Measurements from ENCODE around the gene ACTMAP. TPM values are rescaled to one million over a fixed set of nuclear protein-coding genes. Genes with fewer than 3 reads are reported as not detected.
A peak's percentile ranks its signal among the peaks of the same experiment; 100 is the strongest.

The ACTMAP gene
- total and polyA plus RNA-seq, 5 donors from 2014 or later = 2.1 to 5.5 (median 3.1) TPM

- Histone ChIP-seq H3K9me3 (ENCODE audit: control insufficient read depth in 2 of 2, low read length in 2 of 2) (no peaks in the 10 kb centered on the region), H3K4me1 (ENCODE audit: control insufficient read depth, insufficient read depth, low read length, poor library complexity, severe bottlenecking) (peaks cover 47% of the 10 kb centered on the region), H3K27me3 (ENCODE audit: control insufficient read depth, insufficient read depth, low read length) (no peaks in the 10 kb centered on the region), H3K27ac (ENCODE audit: insufficient read depth, low read length, poor library complexity, severe bottlenecking) (no peak overlapping the region), H3K36me3 (ENCODE audit: control insufficient read depth, insufficient read depth, low read length) (peaks cover 4% of the 10 kb centered on the region), H3K4me3 (ENCODE audit: low read depth, low read length) (peak overlapping the region; percentile 13)
- DNase-seq (no peak), ATAC-seq (ENCODE audit: low read depth in 2 of 2) (no peak)
- peaks cover 15% of the 10 kb centered on the region for H3K36me3 Mint-ChIP-seq
- no peaks in the 10 kb centered on the region for H3K27me3 Mint-ChIP-seq
- no peaks in the 10 kb centered on the region for H3K9me3 Mint-ChIP-seq
- peaks cover 11 to 75% (median 43%) of the 10 kb centered on the region in 4 donors for H3K4me1 Mint-ChIP-seq
- peak overlapping the region; percentile 57 to 98 (median 77) for H3K4me3 Mint-ChIP-seq
- H3K27ac Mint-ChIP-seq = peak overlapping the region; percentile 20 to 52 (median 26)
Observed at GRCh38 chr19:40719414-40719894, 30.8 kb downstream of the ACTMAP start.

- H3K27me3 ChIP-seq (ENCODE audit: control insufficient read depth, insufficient read depth, low read length) = no peaks in the 10 kb centered on the region
- no peaks in the 10 kb centered on the region for H3K9me3 ChIP-seq (ENCODE audit: control insufficient read depth in 2 of 2, low read length in 2 of 2)
- Mint-ChIP-seq H3K36me3 (peaks cover 12% of the 10 kb centered on the region), H3K27ac (peak overlapping the region in 2 of 3 donors; percentile 48 to 92), H3K4me3 (peak overlapping the region; percentile 92 to 100 (median 96)), H3K9me3 (no peaks in the 10 kb centered on the region), H3K27me3 (no peaks in the 10 kb centered on the region), H3K4me1 (peaks cover 11 to 77% (median 42%) of the 10 kb centered on the region in 4 donors)
- H3K36me3 ChIP-seq (ENCODE audit: control insufficient read depth, insufficient read depth, low read length) = peaks cover 3% of the 10 kb centered on the region
- peaks cover 52% of the 10 kb centered on the region for H3K4me1 ChIP-seq (ENCODE audit: control insufficient read depth, insufficient read depth, low read length, poor library complexity, severe bottlenecking)
- ATAC-seq (ENCODE audit: low read depth in 2 of 2) = no peak
- H3K4me3 ChIP-seq (ENCODE audit: low read depth, low read length) = peak overlapping the region; percentile 85
- peak in 1 of 3 donors; percentile 15 for DNase-seq
- H3K27ac ChIP-seq (ENCODE audit: insufficient read depth, low read length, poor library complexity, severe bottlenecking) = no peak overlapping the region
Observed at GRCh38 chr19:40718774-40719391, 31.4 kb downstream of the ACTMAP start.

DNA sequence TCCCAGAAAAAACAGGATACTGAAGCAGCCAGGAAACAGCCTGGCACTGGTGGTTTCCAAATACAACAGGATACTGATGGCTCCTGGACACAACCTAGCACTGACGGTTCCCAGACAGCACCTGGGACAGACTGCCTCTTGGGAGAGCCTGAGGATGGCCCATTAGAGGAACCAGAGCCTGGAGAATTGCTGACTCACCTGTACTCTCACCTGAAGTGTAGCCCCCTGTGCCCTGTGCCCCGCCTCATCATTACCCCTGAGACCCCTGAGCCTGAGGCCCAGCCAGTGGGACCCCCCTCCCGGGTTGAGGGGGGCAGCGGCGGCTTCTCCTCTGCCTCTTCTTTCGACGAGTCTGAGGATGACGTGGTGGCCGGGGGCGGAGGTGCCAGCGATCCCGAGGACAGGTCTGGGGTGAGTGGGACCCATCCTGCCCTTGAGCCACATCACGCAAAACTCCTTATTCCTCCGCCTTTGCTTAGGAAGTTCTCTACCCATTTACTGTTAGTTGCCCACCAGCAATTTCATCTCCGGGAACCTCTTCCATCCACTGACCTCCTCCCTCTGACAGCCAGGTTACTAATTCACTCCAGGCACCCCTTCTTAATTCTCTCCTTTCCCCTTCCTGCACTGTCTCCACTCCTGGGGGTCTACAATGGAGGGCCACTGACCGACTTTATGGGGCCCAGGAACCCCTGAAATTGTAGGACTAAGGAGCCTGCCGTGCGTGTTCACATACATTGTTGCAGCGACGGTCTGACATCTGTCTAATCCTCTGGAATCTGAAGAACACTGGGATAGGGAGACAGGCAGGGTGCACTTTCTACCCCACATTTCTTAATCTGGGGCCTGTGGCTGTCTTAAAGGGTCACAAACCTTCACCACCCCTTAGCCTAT lies 32.1 kb downstream of the ACTMAP start:
- H3K36me3 ChIP-seq (ENCODE audit: control insufficient read depth, insufficient read depth, low read length) = no peaks in the 10 kb centered on the region
- H3K4me1 ChIP-seq (ENCODE audit: control insufficient read depth, insufficient read depth, low read length, poor library complexity, severe bottlenecking) = peaks cover 55% of the 10 kb centered on the region
- Mint-ChIP-seq H3K36me3 (peaks cover 9% of the 10 kb centered on the region), H3K4me1 (peaks cover 11 to 77% (median 41%) of the 10 kb centered on the region in 4 donors), H3K27me3 (no peaks in the 10 kb centered on the region), H3K4me3 (peak overlapping the region; percentile 92 to 100 (median 96)), H3K27ac (peak overlapping the region in 2 of 3 donors; percentile 87 to 92), H3K9me3 (no peaks in the 10 kb centered on the region)
- H3K9me3 ChIP-seq (ENCODE audit: control insufficient read depth in 2 of 2, low read length in 2 of 2) = no peaks in the 10 kb centered on the region
- ATAC-seq (ENCODE audit: low read depth in 2 of 2) = no peak
- no peaks in the 10 kb centered on the region for H3K27me3 ChIP-seq (ENCODE audit: control insufficient read depth, insufficient read depth, low read length)
- peak overlapping the region; percentile 94 for H3K27ac ChIP-seq (ENCODE audit: insufficient read depth, low read length, poor library complexity, severe bottlenecking)
- DNase-seq = no peak
- peak overlapping the region; percentile 85 for H3K4me3 ChIP-seq (ENCODE audit: low read depth, low read length)

GRCh38 chr19:40717325-40717879 lies 32.9 kb downstream of the ACTMAP start:
- H3K27ac Mint-ChIP-seq = peak overlapping the region in 2 of 3 donors; percentile 69 to 92
- H3K4me1 Mint-ChIP-seq = peaks cover 11 to 78% (median 40%) of the 10 kb centered on the region in 4 donors
- Histone ChIP-seq H3K9me3 (ENCODE audit: control insufficient read depth in 2 of 2, low read length in 2 of 2) (no peaks in the 10 kb centered on the region), H3K4me3 (ENCODE audit: low read depth, low read length) (peak overlapping the region; percentile 85), H3K36me3 (ENCODE audit: control insufficient read depth, insufficient read depth, low read length) (no peaks in the 10 kb centered on the region), H3K4me1 (ENCODE audit: control insufficient read depth, insufficient read depth, low read length, poor library complexity, severe bottlenecking) (peaks cover 55% of the 10 kb centered on the region), H3K27me3 (ENCODE audit: control insufficient read depth, insufficient read depth, low read length) (no peaks in the 10 kb centered on the region), H3K27ac (ENCODE audit: insufficient read depth, low read length, poor library complexity, severe bottlenecking) (peak overlapping the region; percentile 94)
- no peak for ATAC-seq (ENCODE audit: low read depth in 2 of 2)
- peak overlapping the region; percentile 80 to 98 (median 88) for H3K4me3 Mint-ChIP-seq
- DNase-seq = peak in 1 of 3 donors; percentile 16
- H3K9me3 Mint-ChIP-seq = no peaks in the 10 kb centered on the region
- H3K27me3 Mint-ChIP-seq = no peaks in the 10 kb centered on the region
- H3K36me3 Mint-ChIP-seq = peaks cover 8% of the 10 kb centered on the region

- DNase-seq = peak; percentile 98 to 100 (median 99)
- peak within 1 kb of the TSS; percentile 94 for H3K27ac ChIP-seq (ENCODE audit: insufficient read depth, low read length, poor library complexity, severe bottlenecking)
- H3K4me1 Mint-ChIP-seq = peaks cover 11 to 77% (median 36%) of the 10 kb centered on the region in 4 donors
- ATAC-seq (ENCODE audit: low read depth in 2 of 2) = peak; percentile 78
- peaks cover 9% of the 10 kb centered on the region for H3K36me3 Mint-ChIP-seq
- H3K36me3 ChIP-seq (ENCODE audit: control insufficient read depth, insufficient read depth, low read length) = no peaks in the 10 kb centered on the region
- no peaks in the 10 kb centered on the region for H3K9me3 ChIP-seq (ENCODE audit: control insufficient read depth in 2 of 2, low read length in 2 of 2)
- H3K27me3 Mint-ChIP-seq = no peaks in the 10 kb centered on the region
- H3K4me3 ChIP-seq (ENCODE audit: low read depth, low read length) = peak within 1 kb of the TSS; percentile 92
- H3K4me1 ChIP-seq (ENCODE audit: control insufficient read depth, insufficient read depth, low read length, poor library complexity, severe bottlenecking) = peaks cover 55% of the 10 kb centered on the region
- no peaks in the 10 kb centered on the region for H3K27me3 ChIP-seq (ENCODE audit: control insufficient read depth, insufficient read depth, low read length)
- no peaks in the 10 kb centered on the region for H3K9me3 Mint-ChIP-seq
- peak within 1 kb of the TSS; percentile 95 to 99 (median 97) for H3K27ac Mint-ChIP-seq
- H3K4me3 Mint-ChIP-seq = peak within 1 kb of the TSS; percentile 93 to 98 (median 94)
Observed at GRCh38 chr19:40716482-40717324, 33.6 kb downstream of the ACTMAP start, which contains the start of the genes COQ8B and ITPKC. TSS of gene COQ8B (minus strand) at chr19:40716886. CDS start at chr19:40714632, 2,254 bp downstream. TSS of gene ITPKC (plus strand) at chr19:40717112. CDS start at chr19:40717136, 24 bp downstream.

DNA sequence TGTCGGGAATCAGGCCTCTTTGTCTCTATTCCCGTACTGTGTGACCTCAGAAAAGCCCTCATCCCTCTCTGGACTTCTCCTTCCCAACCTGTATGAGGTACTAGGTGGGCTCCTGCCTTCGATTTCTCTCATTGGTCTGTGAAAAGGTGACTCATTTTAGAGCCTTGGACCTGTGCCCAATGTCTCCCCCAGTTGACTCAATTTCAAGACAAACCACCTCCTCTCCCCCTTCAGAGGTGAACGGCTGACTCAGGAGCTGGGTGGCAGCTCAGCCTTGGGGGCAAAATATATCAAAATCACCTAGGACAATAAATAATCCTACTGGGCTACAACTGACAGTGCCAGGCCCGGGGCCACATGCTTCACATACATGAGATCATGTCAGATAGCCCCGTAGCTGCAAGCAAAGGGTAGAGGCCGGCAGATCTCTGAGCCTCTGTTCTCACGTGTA lies 34.2 kb downstream of the ACTMAP start:
- ATAC-seq (ENCODE audit: low read depth in 2 of 2) (no peak), DNase-seq (peak; percentile 2 to 48 (median 35))
- H3K4me1 ChIP-seq (ENCODE audit: control insufficient read depth, insufficient read depth, low read length, poor library complexity, severe bottlenecking) = peaks cover 55% of the 10 kb centered on the region
- H3K9me3 Mint-ChIP-seq = no peaks in the 10 kb centered on the region
- H3K9me3 ChIP-seq (ENCODE audit: control insufficient read depth in 2 of 2, low read length in 2 of 2) = no peaks in the 10 kb centered on the region
- H3K27ac Mint-ChIP-seq = peak overlapping the region; percentile 95 to 99 (median 97)
- H3K4me1 Mint-ChIP-seq = peaks cover 11 to 77% (median 37%) of the 10 kb centered on the region in 4 donors
- peak overlapping the region; percentile 91 to 95 (median 94) for H3K4me3 Mint-ChIP-seq
- H3K27me3 ChIP-seq (ENCODE audit: control insufficient read depth, insufficient read depth, low read length) = no peaks in the 10 kb centered on the region
- peaks cover 15% of the 10 kb centered on the region for H3K36me3 Mint-ChIP-seq
- H3K27me3 Mint-ChIP-seq = no peaks in the 10 kb centered on the region
- peak overlapping the region; percentile 92 for H3K4me3 ChIP-seq (ENCODE audit: low read depth, low read length)
- H3K27ac ChIP-seq (ENCODE audit: insufficient read depth, low read length, poor library complexity, severe bottlenecking) = peak overlapping the region; percentile 94
- H3K36me3 ChIP-seq (ENCODE audit: control insufficient read depth, insufficient read depth, low read length) = no peaks in the 10 kb centered on the region
